ENCODE results near the gene LHX6.

The LHX6 gene

DNA sequence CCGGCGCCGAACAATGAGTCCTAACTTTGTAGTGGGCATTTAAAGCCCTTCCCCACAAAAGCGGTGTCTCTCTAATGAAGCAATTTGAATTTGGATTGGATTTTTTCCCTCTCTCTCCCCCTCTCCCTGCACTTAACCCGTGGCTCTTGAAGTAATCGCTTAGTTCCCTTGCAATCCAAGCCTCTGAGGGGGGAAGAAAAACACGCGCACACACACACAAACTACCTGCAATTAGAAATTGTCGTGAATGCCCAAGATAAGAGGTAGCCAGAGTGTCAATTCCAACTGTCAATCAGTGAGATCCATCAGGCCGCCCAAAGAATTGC lies 1.2 kb downstream of the LHX6 start:
- no peak for DNase-seq (ENCODE audit: low read depth in 1 of 2, low spot score in 1 of 2)
- no peak overlapping the region for H3K27ac ChIP-seq (replicated peaks)
- TF ChIP-seq SPI1 (IDR thresholded peaks at IDR 0.05; ENCODE audit: borderline replicate concordance, low read depth) (no peak), GABPA (IDR thresholded peaks at IDR 0.05; ENCODE audit: low read depth) (no peak), POLR2AphosphoS5 (IDR thresholded peaks at IDR 0.05; ENCODE audit: low read depth) (no peak)
- TF ChIP-seq, protein P1, sequence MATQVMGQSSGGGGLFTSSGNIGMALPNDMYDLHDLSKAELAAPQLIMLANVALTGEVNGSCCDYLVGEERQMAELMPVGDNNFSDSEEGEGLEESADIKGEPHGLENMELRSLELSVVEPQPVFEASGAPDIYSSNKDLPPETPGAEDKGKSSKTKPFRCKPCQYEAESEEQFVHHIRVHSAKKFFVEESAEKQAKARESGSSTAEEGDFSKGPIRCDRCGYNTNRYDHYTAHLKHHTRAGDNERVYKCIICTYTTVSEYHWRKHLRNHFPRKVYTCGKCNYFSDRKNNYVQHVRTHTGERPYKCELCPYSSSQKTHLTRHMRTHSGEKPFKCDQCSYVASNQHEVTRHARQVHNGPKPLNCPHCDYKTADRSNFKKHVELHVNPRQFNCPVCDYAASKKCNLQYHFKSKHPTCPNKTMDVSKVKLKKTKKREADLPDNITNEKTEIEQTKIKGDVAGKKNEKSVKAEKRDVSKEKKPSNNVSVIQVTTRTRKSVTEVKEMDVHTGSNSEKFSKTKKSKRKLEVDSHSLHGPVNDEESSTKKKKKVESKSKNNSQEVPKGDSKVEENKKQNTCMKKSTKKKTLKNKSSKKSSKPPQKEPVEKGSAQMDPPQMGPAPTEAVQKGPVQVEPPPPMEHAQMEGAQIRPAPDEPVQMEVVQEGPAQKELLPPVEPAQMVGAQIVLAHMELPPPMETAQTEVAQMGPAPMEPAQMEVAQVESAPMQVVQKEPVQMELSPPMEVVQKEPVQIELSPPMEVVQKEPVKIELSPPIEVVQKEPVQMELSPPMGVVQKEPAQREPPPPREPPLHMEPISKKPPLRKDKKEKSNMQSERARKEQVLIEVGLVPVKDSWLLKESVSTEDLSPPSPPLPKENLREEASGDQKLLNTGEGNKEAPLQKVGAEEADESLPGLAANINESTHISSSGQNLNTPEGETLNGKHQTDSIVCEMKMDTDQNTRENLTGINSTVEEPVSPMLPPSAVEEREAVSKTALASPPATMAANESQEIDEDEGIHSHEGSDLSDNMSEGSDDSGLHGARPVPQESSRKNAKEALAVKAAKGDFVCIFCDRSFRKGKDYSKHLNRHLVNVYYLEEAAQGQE (IDR thresholded peaks at IDR 0.05; ENCODE audit: insufficient replicate concordance, low read depth): no peak
- TF ChIP-seq, protein P2, sequence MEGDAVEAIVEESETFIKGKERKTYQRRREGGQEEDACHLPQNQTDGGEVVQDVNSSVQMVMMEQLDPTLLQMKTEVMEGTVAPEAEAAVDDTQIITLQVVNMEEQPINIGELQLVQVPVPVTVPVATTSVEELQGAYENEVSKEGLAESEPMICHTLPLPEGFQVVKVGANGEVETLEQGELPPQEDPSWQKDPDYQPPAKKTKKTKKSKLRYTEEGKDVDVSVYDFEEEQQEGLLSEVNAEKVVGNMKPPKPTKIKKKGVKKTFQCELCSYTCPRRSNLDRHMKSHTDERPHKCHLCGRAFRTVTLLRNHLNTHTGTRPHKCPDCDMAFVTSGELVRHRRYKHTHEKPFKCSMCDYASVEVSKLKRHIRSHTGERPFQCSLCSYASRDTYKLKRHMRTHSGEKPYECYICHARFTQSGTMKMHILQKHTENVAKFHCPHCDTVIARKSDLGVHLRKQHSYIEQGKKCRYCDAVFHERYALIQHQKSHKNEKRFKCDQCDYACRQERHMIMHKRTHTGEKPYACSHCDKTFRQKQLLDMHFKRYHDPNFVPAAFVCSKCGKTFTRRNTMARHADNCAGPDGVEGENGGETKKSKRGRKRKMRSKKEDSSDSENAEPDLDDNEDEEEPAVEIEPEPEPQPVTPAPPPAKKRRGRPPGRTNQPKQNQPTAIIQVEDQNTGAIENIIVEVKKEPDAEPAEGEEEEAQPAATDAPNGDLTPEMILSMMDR (IDR thresholded peaks at IDR 0.05; ENCODE audit: insufficient read depth, low read length): no peak
- peaks cover 73% of the 10 kb centered on the region for H3K27me3 ChIP-seq (ENCODE audit: insufficient read depth, poor library complexity, severe bottlenecking)
- H3K4me3 ChIP-seq (replicated peaks; ENCODE audit: insufficient read depth, low read length): no peak overlapping the region

DNA sequence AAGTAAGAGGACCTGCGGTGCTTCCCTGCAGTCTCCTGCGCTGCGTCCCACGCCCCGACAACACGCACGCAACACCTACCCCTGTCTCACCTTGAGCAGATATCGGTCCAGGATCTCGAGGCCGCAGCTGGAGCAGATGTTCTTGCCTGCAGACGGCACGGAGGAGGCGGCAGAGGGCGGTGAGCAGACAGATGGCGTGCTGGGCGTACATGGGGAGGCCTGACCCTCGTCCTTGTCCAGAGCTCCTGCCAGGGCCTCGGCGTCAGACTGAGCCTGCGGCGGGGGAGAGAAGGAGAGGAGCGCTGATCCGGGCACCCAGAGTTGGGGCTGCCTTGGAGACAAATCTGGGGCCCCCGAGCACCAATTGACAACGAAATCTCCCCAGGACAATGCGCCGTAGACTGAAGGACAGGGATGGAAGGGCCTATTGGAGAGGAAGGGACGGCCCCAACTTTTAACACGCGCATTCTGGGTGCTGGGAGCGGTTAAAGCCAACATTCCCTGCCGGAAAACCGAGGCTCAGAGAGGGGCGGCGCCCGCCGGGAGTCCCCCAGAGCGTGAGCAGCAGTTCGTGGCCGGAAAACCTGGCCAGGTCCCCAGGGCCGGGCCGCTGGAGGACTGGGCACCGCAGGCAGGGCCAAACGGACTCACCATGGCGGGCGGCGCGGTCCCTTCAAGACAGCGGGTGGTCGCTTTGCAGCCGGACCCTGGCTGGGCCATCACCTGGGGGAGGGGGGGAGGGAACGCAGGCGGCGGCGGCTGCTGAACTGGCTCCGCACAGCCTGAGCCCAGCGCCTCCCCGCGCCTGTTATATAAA lies 1.8 kb downstream of the LHX6 start:
- no peak overlapping the region for H3K27ac ChIP-seq (replicated peaks)
- H3K27me3 ChIP-seq (ENCODE audit: insufficient read depth, poor library complexity, severe bottlenecking): peaks cover 72% of the 10 kb centered on the region
- DNase-seq (ENCODE audit: low read depth in 1 of 2, low spot score in 1 of 2): no peak
- no peak overlapping the region for H3K4me3 ChIP-seq (replicated peaks; ENCODE audit: insufficient read depth, low read length)
- TF ChIP-seq SPI1 (IDR thresholded peaks at IDR 0.05; ENCODE audit: borderline replicate concordance, low read depth) (no peak), POLR2AphosphoS5 (IDR thresholded peaks at IDR 0.05; ENCODE audit: low read depth) (no peak), GABPA (IDR thresholded peaks at IDR 0.05; ENCODE audit: low read depth) (no peak)
- TF ChIP-seq, protein P1 (IDR thresholded peaks at IDR 0.05; ENCODE audit: insufficient replicate concordance, low read depth): no peak
- TF ChIP-seq, protein P2 (IDR thresholded peaks at IDR 0.05; ENCODE audit: insufficient read depth, low read length): no peak

DNA sequence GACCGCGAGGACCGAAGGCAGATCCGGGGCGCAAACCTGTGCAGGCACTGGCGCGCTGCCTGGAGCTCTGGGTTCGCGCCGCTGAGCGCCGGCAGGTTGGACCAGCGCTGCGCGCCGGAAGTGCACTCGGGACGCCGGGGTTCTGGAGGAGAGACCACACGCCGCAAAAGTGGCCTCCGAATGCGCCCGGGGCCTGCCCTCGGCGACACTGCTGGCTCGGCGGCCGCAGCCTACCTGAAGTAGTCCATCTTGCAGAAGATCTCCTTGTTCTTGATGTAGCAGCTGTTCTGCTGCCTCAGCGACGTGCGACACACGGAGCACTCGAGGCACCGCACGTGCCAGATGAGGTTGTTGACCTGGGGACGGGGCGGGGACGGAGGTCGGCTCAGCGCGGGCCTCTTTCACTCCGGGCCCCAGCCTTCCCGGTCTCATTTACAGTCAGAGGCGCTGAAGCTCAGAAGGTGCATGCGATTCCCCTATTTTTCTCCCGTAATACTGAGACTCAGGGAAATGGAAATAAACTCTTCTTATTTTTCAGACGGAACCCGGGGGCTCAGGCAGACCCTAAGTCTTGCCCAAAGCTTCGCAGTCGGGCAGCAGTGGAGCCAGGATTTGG lies 2.5 kb downstream of the LHX6 start:
- DNase-seq (ENCODE audit: low read depth in 1 of 2, low spot score in 1 of 2): no peak
- peaks cover 76% of the 10 kb centered on the region for H3K27me3 ChIP-seq (ENCODE audit: insufficient read depth, poor library complexity, severe bottlenecking)
- no peak overlapping the region for H3K27ac ChIP-seq (replicated peaks)
- H3K4me3 ChIP-seq (replicated peaks; ENCODE audit: insufficient read depth, low read length): no peak overlapping the region
- TF ChIP-seq SPI1 (IDR thresholded peaks at IDR 0.05; ENCODE audit: borderline replicate concordance, low read depth) (no peak), GABPA (IDR thresholded peaks at IDR 0.05; ENCODE audit: low read depth) (no peak), POLR2AphosphoS5 (IDR thresholded peaks at IDR 0.05; ENCODE audit: low read depth) (no peak)
- TF ChIP-seq, protein P1 (IDR thresholded peaks at IDR 0.05; ENCODE audit: insufficient replicate concordance, low read depth): no peak
- TF ChIP-seq, protein P2 (IDR thresholded peaks at IDR 0.05; ENCODE audit: insufficient read depth, low read length): no peak
